Esophagus muscularis mucosa (tissue), 4 donors: Measurements from ENCODE around the gene LINC01488.

Experiments used
- EP300 ChIP-seq: sonication (generic); formaldehyde crosslinking; IDR thresholded peaks from one replicate; pipeline ENCODE4 v1.6.1; 2017; ENCODE audit warnings: antibody characterized with exemption
- POLR2A ChIP-seq: fragments of 450-650 bp; IDR thresholded peaks from one replicate; pipeline ENCODE4 v1.6.1; 2017; ENCODE audit warnings: antibody characterized with exemption, moderate library complexity, mild to moderate bottlenecking, low read depth
- POLR2AphosphoS5 ChIP-seq, 2 donors: sonication (generic); formaldehyde crosslinking; IDR thresholded peaks; one replicate each; pipeline ENCODE4 v1.6.1; 2017; ENCODE audit warnings: antibody characterized with exemption in 2 of 2
- TF ChIP-seq, protein P1 (sequence below), 3 experiments: fragments of 200-600 bp in 2 of 3; fragments of 450-650 bp in 1 of 3; sonication (generic) in 2 of 3; IDR thresholded peaks; one replicate each; pipeline ENCODE4 v1.5.1; 2017 to 2019; ENCODE audit warnings: antibody characterized with exemption in 3 of 3, mild to moderate bottlenecking in 2 of 3, moderate library complexity in 1 of 3

DNA sequence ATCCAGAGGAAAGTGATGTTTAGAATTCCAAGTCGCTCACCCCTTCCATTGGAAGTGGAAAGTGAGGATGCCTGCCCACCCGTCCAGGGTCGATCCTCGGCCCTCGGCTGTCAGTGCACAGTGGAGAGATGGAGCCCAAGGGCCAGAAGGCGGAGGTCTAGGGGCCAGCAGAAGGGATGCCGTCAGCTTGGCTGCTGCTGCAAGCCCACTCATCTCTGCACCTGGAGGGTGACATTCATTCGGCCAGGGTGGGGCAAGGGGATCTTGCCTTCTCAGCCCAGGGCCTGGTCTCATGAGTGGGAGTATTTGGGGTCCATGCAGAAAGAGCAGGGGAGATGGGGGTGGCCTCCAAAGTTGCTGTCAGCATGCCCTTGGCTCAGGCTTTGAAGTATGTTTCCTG lies 30.7 kb downstream of the LINC01488 start:
- TF ChIP-seq, protein P1, sequence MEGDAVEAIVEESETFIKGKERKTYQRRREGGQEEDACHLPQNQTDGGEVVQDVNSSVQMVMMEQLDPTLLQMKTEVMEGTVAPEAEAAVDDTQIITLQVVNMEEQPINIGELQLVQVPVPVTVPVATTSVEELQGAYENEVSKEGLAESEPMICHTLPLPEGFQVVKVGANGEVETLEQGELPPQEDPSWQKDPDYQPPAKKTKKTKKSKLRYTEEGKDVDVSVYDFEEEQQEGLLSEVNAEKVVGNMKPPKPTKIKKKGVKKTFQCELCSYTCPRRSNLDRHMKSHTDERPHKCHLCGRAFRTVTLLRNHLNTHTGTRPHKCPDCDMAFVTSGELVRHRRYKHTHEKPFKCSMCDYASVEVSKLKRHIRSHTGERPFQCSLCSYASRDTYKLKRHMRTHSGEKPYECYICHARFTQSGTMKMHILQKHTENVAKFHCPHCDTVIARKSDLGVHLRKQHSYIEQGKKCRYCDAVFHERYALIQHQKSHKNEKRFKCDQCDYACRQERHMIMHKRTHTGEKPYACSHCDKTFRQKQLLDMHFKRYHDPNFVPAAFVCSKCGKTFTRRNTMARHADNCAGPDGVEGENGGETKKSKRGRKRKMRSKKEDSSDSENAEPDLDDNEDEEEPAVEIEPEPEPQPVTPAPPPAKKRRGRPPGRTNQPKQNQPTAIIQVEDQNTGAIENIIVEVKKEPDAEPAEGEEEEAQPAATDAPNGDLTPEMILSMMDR (IDR thresholded peaks at IDR 0.05): no peak
- TF ChIP-seq EP300 (no peak), POLR2A (no peak), POLR2AphosphoS5 (IDR thresholded peaks at IDR 0.05) (no peak)
